Tibial artery (tissue), 4 donors: ENCODE results near the gene NPHP4.

Experiments used
- DNase-seq, 2 donors: peaks; one replicate each; pipeline ENCODE4 v3.0.0-alpha.2; 2019
- H3K27ac ChIP-seq, 2 donors: fragments of 200-600 bp; sonication (generic) in 1 of 2; 1 replicate in 1 of 2; 2 replicates in 1 of 2; pipeline ENCODE4 v1.5.1; 2018 to 2019; ENCODE audit warnings: mild to moderate bottlenecking in 1 of 2
- H3K27me3 ChIP-seq, 2 donors: fragments of 200-600 bp; sonication (generic) in 1 of 2; one replicate each; pipeline versions ENCODE4 v1.5.1 to v1.6.0; 2016 to 2019
- H3K36me3 ChIP-seq, 3 donors: fragments of 200-600 bp; sonication (generic) in 2 of 3; one replicate each; pipeline ENCODE4 v1.5.1; 2016 to 2019; ENCODE audit warnings: mild to moderate bottlenecking in 2 of 3
- H3K4me1 ChIP-seq, 4 donors: fragments of 200-600 bp; sonication (generic) in 2 of 4; 1 replicate in 3 of 4; 2 replicates in 1 of 4; pipeline ENCODE4 v1.5.1; 2016 to 2019
- H3K4me3 ChIP-seq, 2 donors: fragments of 200-600 bp; sonication (generic) in 1 of 2; 1 replicate in 1 of 2; 2 replicates in 1 of 2; pipeline ENCODE4 v1.5.1; 2018 to 2019; ENCODE audit warnings: mild to moderate bottlenecking in 2 of 2
- H3K9me3 ChIP-seq, 3 donors: fragments of 200-600 bp; sonication (generic) in 1 of 3; one replicate each; pipeline ENCODE4 v1.5.1; 2016 to 2019
- intact Hi-C: fragments of 100-400 bp; cut with DNase I; formaldehyde crosslinking; loops from one replicate; pipeline ENCODE4 v1.15.0; 2023; ENCODE audit warnings: low total_unique reads
- TF ChIP-seq, protein P1 (sequence below), 2 experiments: fragments of 200-600 bp in 1 of 2; fragments of 450-650 bp in 1 of 2; IDR thresholded peaks; one replicate each; pipeline ENCODE4 v1.5.1; 2017 to 2019; ENCODE audit warnings: antibody characterized with exemption in 2 of 2, mild to moderate bottlenecking in 1 of 2, moderate library complexity in 1 of 2

NPHP4 gene

DNA sequence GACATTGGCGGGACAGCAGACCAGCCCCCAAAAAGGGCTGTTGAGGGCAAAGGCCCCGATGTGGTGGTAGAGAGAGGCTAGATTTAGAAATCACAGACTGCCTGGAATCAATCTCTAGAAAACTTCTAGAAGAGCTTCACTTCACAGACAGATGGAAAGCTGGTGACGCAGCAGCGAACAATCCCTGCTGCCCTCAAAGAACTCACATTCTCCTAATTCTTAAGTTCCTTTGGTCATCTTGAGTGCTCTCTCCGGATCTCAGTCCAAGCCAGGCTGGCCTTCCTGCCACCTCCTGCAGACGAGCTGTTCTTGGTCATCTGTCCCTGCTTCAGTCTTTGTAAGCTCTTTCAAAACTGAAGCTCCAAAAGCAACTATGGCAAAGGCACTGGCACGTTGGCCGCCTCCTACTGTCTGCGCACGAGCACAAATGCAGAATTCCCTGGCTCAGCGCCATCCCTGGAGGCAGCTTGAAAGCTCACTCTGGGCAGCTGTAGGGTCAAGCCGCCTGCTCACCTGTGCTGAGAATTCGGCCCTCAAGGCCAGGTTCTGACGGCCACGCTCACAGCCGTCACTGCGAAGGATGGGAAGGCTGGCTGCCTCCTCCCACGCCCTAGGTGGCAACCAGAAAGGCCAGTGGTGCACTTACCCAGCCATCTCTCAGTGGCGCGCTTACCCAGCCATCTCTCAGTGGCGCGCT is 110.6 kb downstream of the NPHP4 start:
- Histone ChIP-seq H3K36me3 (peaks cover 22 to 79% (median 47%) of the 10 kb centered on the region in 3 donors), H3K4me1 (no peaks in the 10 kb centered on the region)

DNA sequence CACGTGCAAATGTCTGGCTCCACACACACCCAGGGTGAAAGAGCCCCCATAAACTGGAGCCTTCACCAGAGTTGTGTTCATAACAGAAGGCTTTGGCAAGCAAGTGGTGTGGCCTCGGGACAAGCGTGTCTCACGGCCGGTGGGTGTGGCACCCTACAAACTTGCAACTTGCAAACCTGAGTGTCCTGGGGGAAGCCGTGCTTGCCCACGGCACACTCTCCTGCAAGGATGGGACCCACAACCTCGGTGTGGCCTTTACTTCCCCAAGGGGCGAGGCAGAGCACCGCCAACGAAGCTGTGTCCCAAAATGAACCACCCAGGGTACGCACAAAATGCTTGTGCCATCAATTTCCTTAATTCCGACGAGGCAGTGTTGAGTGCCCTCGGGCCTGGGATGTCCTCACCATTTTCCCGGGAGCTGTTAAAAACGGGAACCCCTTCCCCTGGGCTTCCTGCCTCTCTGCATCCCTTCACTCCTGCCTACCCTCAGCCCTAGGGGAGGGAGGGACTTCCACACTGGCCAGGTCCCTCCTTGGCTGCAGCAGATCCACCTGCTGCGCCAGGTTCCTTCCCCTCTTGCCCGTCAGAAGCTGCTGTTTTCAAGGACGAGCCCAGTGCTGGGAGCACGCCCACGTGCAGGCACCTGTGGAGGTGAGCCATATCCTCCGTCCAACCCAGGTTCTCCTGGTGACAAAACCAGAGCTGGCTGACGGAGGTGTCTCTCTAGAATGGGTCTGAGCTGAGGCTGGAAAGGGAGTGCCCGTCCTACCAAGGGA is 111.4 kb downstream of the NPHP4 start:
- TF ChIP-seq, protein P1, sequence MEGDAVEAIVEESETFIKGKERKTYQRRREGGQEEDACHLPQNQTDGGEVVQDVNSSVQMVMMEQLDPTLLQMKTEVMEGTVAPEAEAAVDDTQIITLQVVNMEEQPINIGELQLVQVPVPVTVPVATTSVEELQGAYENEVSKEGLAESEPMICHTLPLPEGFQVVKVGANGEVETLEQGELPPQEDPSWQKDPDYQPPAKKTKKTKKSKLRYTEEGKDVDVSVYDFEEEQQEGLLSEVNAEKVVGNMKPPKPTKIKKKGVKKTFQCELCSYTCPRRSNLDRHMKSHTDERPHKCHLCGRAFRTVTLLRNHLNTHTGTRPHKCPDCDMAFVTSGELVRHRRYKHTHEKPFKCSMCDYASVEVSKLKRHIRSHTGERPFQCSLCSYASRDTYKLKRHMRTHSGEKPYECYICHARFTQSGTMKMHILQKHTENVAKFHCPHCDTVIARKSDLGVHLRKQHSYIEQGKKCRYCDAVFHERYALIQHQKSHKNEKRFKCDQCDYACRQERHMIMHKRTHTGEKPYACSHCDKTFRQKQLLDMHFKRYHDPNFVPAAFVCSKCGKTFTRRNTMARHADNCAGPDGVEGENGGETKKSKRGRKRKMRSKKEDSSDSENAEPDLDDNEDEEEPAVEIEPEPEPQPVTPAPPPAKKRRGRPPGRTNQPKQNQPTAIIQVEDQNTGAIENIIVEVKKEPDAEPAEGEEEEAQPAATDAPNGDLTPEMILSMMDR (IDR thresholded peaks at IDR 0.05) = no peak
- H3K27me3 ChIP-seq = no peaks in the 10 kb centered on the region
- H3K9me3 ChIP-seq = peaks cover 0 to 10% (median 7%) of the 10 kb centered on the region in 3 donors
- no peak overlapping the region for H3K4me3 ChIP-seq
- no peaks in the 10 kb centered on the region for H3K4me1 ChIP-seq
- no peak for DNase-seq
- intact Hi-C loops = no loop called here
- no peak overlapping the region for H3K27ac ChIP-seq
- peaks cover 27 to 80% (median 55%) of the 10 kb centered on the region in 3 donors for H3K36me3 ChIP-seq

More for the DNA sequence above, 110.6 kb downstream of the NPHP4 start:
- no peak overlapping the region for H3K27ac ChIP-seq
- no peak for DNase-seq
- intact Hi-C loops = no loop called here
- peaks cover 0 to 10% (median 7%) of the 10 kb centered on the region in 3 donors for H3K9me3 ChIP-seq
- no peak overlapping the region for H3K4me3 ChIP-seq
- no peaks in the 10 kb centered on the region for H3K27me3 ChIP-seq
- TF ChIP-seq, protein P1 (IDR thresholded peaks at IDR 0.05) = no peak

DNA sequence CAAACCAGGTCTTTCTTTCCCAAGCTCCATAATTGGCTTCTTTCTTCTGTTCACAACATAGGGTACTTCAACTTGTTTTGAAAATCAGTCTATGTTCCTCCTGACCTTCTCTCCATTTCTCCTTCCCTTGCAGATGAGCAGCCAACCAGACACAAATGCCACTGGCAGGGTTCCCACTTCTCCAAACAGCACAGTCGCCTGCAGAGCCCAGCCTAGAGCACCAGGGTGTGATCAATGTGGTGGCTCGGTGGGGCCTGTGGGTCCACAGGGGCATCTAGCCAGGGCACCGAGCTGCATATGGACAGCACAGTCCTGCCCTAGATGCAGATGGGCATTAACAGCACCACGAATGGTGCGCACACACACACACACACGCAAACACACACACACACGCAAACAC is 112.8 kb downstream of the NPHP4 start:
- H3K27me3 ChIP-seq = no peaks in the 10 kb centered on the region
- TF ChIP-seq, protein P1 (IDR thresholded peaks at IDR 0.05) = no peak
- no peak overlapping the region for H3K27ac ChIP-seq
- H3K4me1 ChIP-seq = no peaks in the 10 kb centered on the region
- peaks cover 38 to 87% (median 66%) of the 10 kb centered on the region in 3 donors for H3K36me3 ChIP-seq
- DNase-seq = no peak
- intact Hi-C loops = no loop called here
- H3K9me3 ChIP-seq = peaks cover 0 to 10% (median 7%) of the 10 kb centered on the region in 3 donors
- H3K4me3 ChIP-seq = no peak overlapping the region

DNA sequence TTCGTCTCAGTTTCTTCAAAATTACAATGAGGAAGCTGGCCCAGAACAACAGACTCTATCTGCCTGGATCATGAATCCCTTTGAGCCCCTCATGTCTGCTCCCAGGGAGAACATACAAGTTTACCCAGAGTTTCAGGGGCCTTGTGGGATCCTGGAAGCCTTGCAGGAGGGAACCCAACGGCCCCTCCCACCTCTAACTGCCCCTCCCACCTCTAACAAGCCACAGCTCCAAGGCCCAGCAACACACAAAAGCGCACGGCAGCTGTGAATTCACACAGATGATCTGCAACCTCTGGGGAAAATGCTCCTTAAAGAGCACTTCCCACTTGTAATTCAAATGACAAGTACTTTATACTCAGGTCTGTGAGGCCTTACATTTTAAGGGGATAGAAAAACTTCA is 113.3 kb downstream of the NPHP4 start:
- intact Hi-C loops = no loop called here

DNA sequence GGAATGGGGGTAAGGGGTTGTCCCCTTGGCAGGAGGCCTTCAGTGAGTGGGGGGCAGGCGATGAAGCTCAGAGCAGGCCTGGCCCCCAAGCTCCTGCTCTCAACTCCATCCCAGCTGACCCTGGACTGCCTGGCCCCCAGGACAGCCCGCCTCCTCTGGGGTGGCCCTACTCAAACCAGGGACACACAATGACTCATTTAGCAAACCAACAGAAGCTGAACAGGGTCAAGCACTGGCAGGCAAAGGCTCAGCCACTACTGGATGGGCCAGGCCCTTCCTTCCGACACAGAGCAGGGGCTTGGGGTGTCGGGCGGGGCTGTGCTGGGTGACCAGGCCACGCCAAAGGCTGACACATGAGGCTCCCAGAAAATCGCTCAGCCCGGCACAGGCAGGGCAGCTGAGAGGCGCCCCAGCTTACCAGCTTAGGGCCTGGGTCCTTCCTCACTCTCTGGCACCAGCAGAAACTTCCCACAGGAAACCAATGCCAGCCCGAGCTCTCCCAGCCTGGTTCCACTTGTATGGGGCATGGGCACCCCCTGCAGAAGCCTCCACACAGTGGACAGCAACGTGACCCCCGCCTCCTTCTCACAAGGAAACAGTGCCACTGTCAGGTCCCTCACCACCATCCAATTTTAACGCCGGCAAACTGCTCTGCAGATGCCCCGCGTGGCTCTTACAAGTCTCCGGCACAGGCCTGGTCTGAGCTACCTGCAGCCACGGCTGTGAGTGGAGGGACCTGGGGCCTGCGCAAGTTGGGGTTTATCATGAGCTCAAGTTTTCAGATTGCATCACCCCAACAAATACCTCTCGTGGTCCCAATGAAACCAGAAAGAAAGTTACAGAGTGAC is 114.3 kb downstream of the NPHP4 start:
- peaks cover 38 to 93% (median 74%) of the 10 kb centered on the region in 3 donors for H3K36me3 ChIP-seq
- no peaks in the 10 kb centered on the region for H3K4me1 ChIP-seq
- intact Hi-C loops = no loop called here
- H3K27ac ChIP-seq = no peak overlapping the region
- TF ChIP-seq, protein P1 (IDR thresholded peaks at IDR 0.05) = no peak
- no peak overlapping the region for H3K4me3 ChIP-seq
- peaks cover 0 to 10% (median 7%) of the 10 kb centered on the region in 3 donors for H3K9me3 ChIP-seq
- H3K27me3 ChIP-seq = no peaks in the 10 kb centered on the region
- DNase-seq = no peak

More for the DNA sequence above, 113.3 kb downstream of the NPHP4 start:
- H3K4me3 ChIP-seq = no peak overlapping the region
- H3K4me1 ChIP-seq = no peaks in the 10 kb centered on the region
- no peak overlapping the region for H3K27ac ChIP-seq
- H3K9me3 ChIP-seq = peaks cover 0 to 10% (median 7%) of the 10 kb centered on the region in 3 donors
- TF ChIP-seq, protein P1 (IDR thresholded peaks at IDR 0.05) = no peak
- no peak for DNase-seq
- H3K27me3 ChIP-seq = no peaks in the 10 kb centered on the region
- peaks cover 38 to 92% (median 70%) of the 10 kb centered on the region in 3 donors for H3K36me3 ChIP-seq
